NCI-H1436 treated with DMSO at 0.1 percent for 48 hours (cell line): ENCODE data around the gene PROM2.

Source experiments
- DNase-seq: peaks from one replicate; lab custom pipeline; 2025; lab: John Stamatoyannopoulos, UW

Gene PROM2

DNA sequence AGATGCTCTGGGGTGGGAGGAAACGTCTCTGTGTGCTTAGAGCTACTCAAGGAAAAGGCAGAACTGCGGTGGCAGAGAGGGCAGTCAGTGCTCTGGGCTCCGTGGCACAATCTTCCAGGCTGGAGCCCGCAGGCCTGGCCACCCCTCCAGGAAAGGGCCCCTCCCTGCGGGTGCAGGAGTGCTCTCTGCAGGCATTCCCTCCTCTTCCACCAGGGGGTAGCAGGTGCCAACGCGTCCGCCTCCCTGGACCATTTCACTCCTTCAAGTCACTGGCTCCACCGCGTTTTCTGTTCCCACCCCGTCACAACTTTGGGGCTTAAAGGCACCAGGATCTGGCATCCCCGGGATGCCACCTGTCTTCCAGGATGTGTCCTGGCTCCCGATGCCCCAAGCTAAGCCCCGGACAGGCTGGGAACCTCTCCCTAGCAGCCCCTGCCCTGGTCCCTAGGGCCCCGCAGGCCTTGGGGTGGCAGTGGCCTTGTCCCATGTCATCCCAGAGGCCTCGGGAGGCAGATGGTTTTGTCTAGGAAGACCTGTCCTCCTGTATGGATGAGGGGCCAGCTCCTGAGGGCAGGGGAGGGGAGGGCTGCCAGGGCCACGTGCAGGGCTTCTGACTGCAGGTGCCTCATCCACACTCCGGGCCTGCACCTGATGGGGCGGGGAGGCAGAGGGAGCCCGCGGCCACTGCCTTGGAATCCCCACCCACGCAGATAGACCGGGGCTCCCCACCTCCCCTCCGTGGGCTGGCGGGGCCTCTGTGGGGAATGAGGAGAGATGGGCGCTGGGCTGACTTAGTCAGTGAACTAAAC, 49.3 kb downstream of the PROM2 start:
- DNase-seq, result no peak

- no peak for DNase-seq
Measured at GRCh38 chr2:95325026-95325425, 50.8 kb downstream of the PROM2 start.

- DNase-seq, result no peak
Measured at GRCh38 chr2:95325590-95326432, 51.6 kb downstream of the PROM2 start.

GRCh38 chr2:95326433-95327140, 52.3 kb downstream of the PROM2 start:
- no peak for DNase-seq

DNA sequence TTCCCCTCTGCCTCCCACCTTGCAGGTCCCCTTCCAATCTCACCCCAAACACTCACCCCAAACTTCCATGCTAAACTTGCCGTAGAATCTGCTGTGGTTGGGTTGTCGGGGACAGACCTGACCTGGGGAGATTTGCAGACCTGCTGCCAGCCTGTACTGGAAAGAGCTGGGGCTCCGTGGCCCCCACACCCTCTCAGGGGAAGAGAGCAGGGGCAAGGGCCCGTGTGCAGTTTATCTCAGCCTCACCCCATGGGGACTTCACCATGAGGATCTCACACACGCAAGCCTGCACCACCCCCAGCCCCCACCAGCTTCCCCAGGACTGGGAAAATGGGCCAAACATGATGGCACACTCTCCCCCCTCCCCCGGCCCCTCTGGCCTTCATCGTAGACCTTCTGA, 53.6 kb downstream of the PROM2 start:
- DNase-seq, result no peak

DNA sequence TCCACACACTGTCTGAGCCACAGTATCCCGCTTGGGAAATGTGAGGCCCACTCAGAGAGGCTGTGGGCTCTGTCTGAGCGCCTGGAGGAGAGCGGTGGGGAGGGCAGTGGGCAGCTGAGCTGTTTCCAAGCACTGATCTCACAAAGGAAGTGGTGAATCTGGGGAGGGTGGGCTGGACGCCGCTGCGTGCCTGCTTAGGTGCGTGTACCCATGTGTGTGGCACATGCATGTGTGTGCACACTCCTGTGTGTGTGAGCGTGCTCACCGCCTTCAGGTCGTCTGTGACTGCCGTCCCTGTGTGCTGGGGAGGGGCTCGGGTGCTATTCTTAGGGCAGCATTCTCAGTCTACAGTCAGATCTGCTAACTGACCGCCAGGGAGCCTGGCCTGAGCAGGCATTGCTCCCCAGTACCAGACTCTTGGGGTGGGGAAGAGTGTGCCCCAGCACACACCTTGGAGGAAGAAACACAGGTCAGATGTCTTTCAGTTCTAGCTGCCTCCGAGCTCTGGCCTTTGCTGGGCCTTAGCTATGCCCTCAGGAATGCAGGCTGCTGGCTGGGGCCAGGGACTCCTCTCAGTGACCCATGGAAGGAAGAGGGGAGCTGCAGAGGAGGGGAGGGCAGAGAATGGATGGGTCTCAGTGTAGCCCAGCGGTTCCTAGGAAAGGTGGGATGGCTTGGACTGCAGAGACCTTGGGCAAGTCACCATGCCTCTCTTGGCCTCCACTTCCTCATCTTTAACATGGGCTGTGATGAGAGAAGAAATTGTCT, 54.3 kb downstream of the PROM2 start:
- no peak for DNase-seq

DNA sequence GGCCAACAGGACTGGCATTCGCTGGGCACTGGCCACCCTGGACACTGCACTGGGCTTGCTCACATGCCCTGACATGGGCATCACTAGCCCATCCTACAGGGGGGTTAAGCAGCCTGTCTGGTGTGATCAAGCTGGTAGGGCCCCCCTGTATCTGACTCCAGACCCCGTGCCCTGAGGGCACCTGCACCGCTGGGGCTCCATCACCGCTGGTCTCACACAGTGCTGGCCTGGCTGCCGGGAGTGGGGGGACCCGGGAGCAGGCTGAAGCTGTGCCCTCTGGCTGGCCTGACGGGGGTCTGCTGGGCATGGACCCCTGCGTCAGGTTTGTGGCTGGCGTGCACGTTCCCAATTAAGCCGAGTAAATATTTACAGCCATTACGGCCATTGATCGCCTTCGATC, 55.2 kb downstream of the PROM2 start:
- DNase-seq, result no peak

GRCh38 chr2:95329891-95330793, 55.9 kb downstream of the PROM2 start:
- no peak for DNase-seq

DNA sequence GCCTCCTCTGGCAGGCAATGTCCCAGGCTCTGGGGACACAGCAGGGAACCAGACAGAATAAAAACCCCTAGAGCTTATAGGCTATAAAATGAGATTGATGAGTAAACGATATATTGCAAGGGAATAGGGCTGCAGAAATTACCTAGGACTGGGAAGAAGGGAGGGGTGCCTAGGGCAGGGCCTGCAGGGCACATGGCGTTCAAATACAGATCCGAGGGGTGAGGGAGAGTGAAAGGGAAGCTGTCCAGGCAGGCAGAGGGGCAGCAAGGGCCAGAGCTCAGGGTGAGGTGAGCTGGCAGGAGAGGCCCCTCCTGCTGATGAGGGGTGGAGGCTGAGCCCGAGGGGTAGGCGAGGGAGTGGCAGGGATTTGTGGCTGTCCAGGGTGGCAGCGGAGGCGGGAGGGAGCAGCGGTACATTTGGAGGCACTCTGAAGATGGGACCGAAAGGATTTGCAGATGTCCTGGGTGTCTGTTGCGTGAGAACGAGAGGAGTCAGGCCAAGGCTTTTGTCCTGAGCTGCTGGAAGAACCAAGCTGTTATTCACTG, 56.6 kb downstream of the PROM2 start:
- no peak for DNase-seq

- DNase-seq, result no peak
Measured at GRCh38 chr2:95331606-95332005, 57.4 kb downstream of the PROM2 start.

- no peak for DNase-seq
Measured at GRCh38 chr2:95332036-95332435, 57.8 kb downstream of the PROM2 start.

DNA sequence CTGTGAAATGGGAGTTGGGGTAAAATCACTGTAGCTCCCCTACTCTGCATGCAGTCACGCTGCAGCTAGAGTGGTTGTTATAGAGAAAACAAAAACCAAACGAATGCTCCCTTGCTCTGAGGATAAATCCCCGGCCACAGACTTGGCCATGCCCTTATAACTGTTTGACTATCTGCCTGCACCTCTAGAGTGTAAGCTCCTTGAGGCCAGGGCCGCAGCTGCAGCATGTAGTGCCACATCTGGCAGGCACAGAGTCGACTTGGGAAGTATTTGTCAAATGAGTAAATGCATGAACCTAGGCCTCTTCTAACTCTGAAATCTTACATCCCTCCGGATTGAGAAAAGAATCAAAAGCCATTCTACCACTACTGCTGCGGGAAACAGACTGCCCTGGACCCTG, 58.8 kb downstream of the PROM2 start:
- no peak for DNase-seq

GRCh38 chr2:95333888-95334338, 59.7 kb downstream of the PROM2 start:
- no peak for DNase-seq

- no peak for DNase-seq
Measured at GRCh38 chr2:95334916-95335641, 60.8 kb downstream of the PROM2 start.

DNA sequence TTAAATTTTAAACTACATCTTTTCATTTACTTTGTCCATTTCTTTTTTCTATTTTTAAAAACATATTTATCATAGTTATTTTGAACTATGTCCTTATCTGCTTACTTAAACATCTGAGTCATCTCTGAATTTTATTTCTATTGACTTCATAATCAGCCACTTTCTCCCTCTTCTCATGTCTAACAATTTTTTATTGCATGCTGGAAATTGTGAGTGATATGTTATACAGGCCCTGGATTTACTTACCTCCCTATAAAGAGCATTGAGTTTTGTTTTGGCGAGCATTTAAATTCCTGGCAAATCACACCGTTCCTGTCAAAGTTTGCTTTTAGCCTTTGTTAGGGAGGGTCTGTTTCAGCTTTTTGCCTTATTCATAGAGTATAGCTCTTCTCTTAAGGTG, 62.2 kb downstream of the PROM2 start:
- DNase-seq, result no peak

- DNase-seq, result no peak
Measured at GRCh38 chr2:95337829-95338228, 63.6 kb downstream of the PROM2 start.
